ENCODE data around the gene OSBPL6.

GRCh38 chr2:178285287-178285615, 90.9 kb downstream of the OSBPL6 start:
- no peak for TF ChIP-seq POLR2A (IDR thresholded peaks at IDR 0.05; ENCODE audit: low read length)
- no peak for TF ChIP-seq GATA1 (IDR thresholded peaks at IDR 0.05; ENCODE audit: low read depth, low read length)
